ENCODE measurements around the gene STON2. TPM values are rescaled to one million over a fixed set of nuclear protein-coding genes. Genes with fewer than 3 reads are reported as not detected.

Gene STON2
- total and polyA plus RNA-seq, 2 donors from 2014 or later = 14.8 to 86.6 TPM

- no peak overlapping the region for H3K27ac ChIP-seq (ENCODE audit: low read depth in 2 of 2, low read length in 2 of 2)
- no peak overlapping the region for H3K9ac ChIP-seq (ENCODE audit: low read length in 3 of 3)
- TF ChIP-seq, protein P1, sequence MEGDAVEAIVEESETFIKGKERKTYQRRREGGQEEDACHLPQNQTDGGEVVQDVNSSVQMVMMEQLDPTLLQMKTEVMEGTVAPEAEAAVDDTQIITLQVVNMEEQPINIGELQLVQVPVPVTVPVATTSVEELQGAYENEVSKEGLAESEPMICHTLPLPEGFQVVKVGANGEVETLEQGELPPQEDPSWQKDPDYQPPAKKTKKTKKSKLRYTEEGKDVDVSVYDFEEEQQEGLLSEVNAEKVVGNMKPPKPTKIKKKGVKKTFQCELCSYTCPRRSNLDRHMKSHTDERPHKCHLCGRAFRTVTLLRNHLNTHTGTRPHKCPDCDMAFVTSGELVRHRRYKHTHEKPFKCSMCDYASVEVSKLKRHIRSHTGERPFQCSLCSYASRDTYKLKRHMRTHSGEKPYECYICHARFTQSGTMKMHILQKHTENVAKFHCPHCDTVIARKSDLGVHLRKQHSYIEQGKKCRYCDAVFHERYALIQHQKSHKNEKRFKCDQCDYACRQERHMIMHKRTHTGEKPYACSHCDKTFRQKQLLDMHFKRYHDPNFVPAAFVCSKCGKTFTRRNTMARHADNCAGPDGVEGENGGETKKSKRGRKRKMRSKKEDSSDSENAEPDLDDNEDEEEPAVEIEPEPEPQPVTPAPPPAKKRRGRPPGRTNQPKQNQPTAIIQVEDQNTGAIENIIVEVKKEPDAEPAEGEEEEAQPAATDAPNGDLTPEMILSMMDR (IDR thresholded peaks at IDR 0.05; ENCODE audit: borderline replicate concordance, extremely low read depth, insufficient read depth) = no peak
- DNase-seq (no peak), FAIRE-seq (no peak)
- H3K9me3 ChIP-seq (ENCODE audit: control insufficient read depth in 2 of 3, insufficient read depth in 1 of 3, low read length in 3 of 3) = no peaks in the 10 kb centered on the region
- no peaks in the 10 kb centered on the region for H3K36me3 ChIP-seq (ENCODE audit: control insufficient read depth in 2 of 3, insufficient read depth in 3 of 3, low read length in 3 of 3)
- intact Hi-C loops (cut with DNase I) = no loop called here
- no peak overlapping the region for H3K4me3 ChIP-seq (ENCODE audit: low read length in 3 of 3)
- H3K4me1 ChIP-seq (ENCODE audit: control insufficient read depth in 2 of 3, insufficient read depth in 2 of 3, low read depth in 1 of 3, low read length in 3 of 3) = peaks cover 3 to 21% (median 14%) of the 10 kb centered on the region in 3 donors
- H3K27me3 ChIP-seq (ENCODE audit: control insufficient read depth, insufficient read depth, low read length) = no peaks in the 10 kb centered on the region
Observed at GRCh38 chr14:81429028-81429427, 28.9 kb upstream of the STON2 start.

DNA sequence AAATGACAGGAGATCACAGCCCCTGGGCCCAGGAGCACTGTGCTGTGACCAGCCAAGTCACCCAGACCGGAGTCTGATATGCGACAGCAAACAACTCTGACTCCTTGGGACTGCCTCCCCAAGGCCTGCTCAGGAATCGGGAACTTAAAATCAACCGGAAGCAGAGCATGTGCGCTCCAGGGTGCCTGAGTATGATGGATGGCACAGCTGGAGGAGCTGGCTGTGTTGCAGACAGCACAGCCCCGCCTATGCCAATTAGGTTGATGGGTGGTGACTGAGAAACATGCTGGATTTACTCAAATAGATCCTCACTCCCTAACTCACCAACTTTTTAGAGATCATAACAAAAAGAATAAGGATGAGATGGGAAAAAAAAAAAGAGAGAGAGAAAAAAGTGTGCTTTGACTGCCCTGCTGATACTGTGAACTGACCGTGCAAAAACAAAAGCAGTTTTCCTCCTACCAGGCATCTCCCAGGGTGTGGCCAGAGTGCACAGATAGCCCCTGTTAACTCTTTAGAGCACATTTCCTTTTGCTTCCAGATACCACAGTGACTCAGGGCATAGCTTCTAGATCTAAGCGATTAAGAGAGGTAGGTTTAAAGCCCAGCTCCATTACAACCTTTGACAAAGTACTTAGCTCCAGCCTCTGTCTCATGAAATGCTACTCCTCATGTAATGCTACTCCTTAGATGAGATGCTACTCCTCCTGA is 27.4 kb upstream of the STON2 start:
- Histone ChIP-seq H3K27me3 (ENCODE audit: control insufficient read depth, insufficient read depth, low read length) (no peaks in the 10 kb centered on the region), H3K27ac (ENCODE audit: low read depth in 2 of 2, low read length in 2 of 2) (no peak overlapping the region), H3K36me3 (ENCODE audit: control insufficient read depth in 2 of 3, insufficient read depth in 3 of 3, low read length in 3 of 3) (no peaks in the 10 kb centered on the region), H3K4me3 (ENCODE audit: low read length in 3 of 3) (no peak overlapping the region), H3K9me3 (ENCODE audit: control insufficient read depth in 2 of 3, insufficient read depth in 1 of 3, low read length in 3 of 3) (no peaks in the 10 kb centered on the region), H3K9ac (ENCODE audit: low read length in 3 of 3) (no peak overlapping the region), H3K4me1 (ENCODE audit: control insufficient read depth in 2 of 3, insufficient read depth in 2 of 3, low read depth in 1 of 3, low read length in 3 of 3) (peaks cover 0 to 28% (median 13%) of the 10 kb centered on the region in 3 donors)
- intact Hi-C loops (cut with DNase I) = no loop called here
- FAIRE-seq (no peak), DNase-seq (peak in 2 of 5 donors; percentile 20 to 32)
- TF ChIP-seq, protein P1 (IDR thresholded peaks at IDR 0.05; ENCODE audit: borderline replicate concordance, extremely low read depth, insufficient read depth) = no peak

- FAIRE-seq (no peak), DNase-seq (peak in 1 of 5 donors; percentile 70)
- Histone ChIP-seq H3K27ac (ENCODE audit: low read depth in 2 of 2, low read length in 2 of 2) (peak overlapping the region in 1 of 2 donors; percentile 61), H3K9me3 (ENCODE audit: control insufficient read depth in 2 of 3, insufficient read depth in 1 of 3, low read length in 3 of 3) (no peaks in the 10 kb centered on the region), H3K4me3 (ENCODE audit: low read length in 3 of 3) (no peak overlapping the region), H3K9ac (ENCODE audit: low read length in 3 of 3) (no peak overlapping the region), H3K36me3 (ENCODE audit: control insufficient read depth in 2 of 3, insufficient read depth in 3 of 3, low read length in 3 of 3) (no peaks in the 10 kb centered on the region), H3K4me1 (ENCODE audit: control insufficient read depth in 2 of 3, insufficient read depth in 2 of 3, low read depth in 1 of 3, low read length in 3 of 3) (peaks cover 0 to 23% (median 13%) of the 10 kb centered on the region in 3 donors), H3K27me3 (ENCODE audit: control insufficient read depth, insufficient read depth, low read length) (no peaks in the 10 kb centered on the region)
- intact Hi-C loops (cut with DNase I) = no loop called here
- TF ChIP-seq, protein P1 (IDR thresholded peaks at IDR 0.05; ENCODE audit: borderline replicate concordance, extremely low read depth, insufficient read depth) = no peak
Observed at GRCh38 chr14:81423504-81423903, 23.4 kb upstream of the STON2 start.

All from kidney (tissue), 14 donors.